Measurements from ENCODE around the gene NOL11. TPM values are rescaled to one million over a fixed set of nuclear protein-coding genes. Genes with fewer than 3 reads are reported as not detected.

Gene NOL11
- total RNA-seq, 1 experiment from 2014 or later: 66.4 TPM

GRCh38 chr17:67713169-67713568, 4.6 kb upstream of the NOL11 start:
- Mint-ChIP-seq H3K4me3 (no peak overlapping the region), H3K4me1 (peaks cover 13% of the 10 kb centered on the region), H3K36me3 (peaks cover 9% of the 10 kb centered on the region), H3K27ac (no peak overlapping the region), H3K9me3 (peaks cover 7% of the 10 kb centered on the region), H3K27me3 (ENCODE audit: low read depth) (no peaks in the 10 kb centered on the region)
- ChIA-PET CTCF (no interaction called here), POLR2A (interaction anchor here (1.2 kb wide), 1 partner anchor 86 kb away, joined by 3 read pairs; no protein-coding TSS in a partner anchor)
- TF ChIP-seq IRF1 (CRISPR knock-in tag; IDR thresholded peaks at IDR 0.05) (no peak), ZNF232 (CRISPR knock-in tag; IDR thresholded peaks at IDR 0.05) (no peak)
- no peak for DNase-seq (ENCODE audit: low spot score)
- no peak for ATAC-seq

- ChIA-PET POLR2A (no interaction called here), CTCF (interaction anchor here (0.6 kb wide), 1 partner anchor 85 kb away, joined by 3 read pairs; no protein-coding TSS in a partner anchor)
- Mint-ChIP-seq H3K27me3 (ENCODE audit: low read depth) (no peaks in the 10 kb centered on the region), H3K4me1 (peaks cover 11% of the 10 kb centered on the region), H3K36me3 (peaks cover 17% of the 10 kb centered on the region), H3K27ac (peak overlapping the region; percentile 45; the same call in 1 of the 2 replicates), H3K4me3 (peak overlapping the region; percentile 100; the same call in 1 of the 2 replicates), H3K9me3 (peaks cover 7% of the 10 kb centered on the region)
- ATAC-seq (no peak), DNase-seq (ENCODE audit: low spot score) (no peak)
- no peak for TF ChIP-seq TEAD4 (CRISPR knock-in tag; IDR thresholded peaks at IDR 0.05)
- no peak for TF ChIP-seq SOX15 (CRISPR knock-in tag; IDR thresholded peaks at IDR 0.05)
- no peak for TF ChIP-seq ATF2 (CRISPR knock-in tag; IDR thresholded peaks at IDR 0.05; ENCODE audit: borderline replicate concordance, low read depth)
- no peak for TF ChIP-seq ZNF425 (CRISPR knock-in tag; conservative IDR thresholded peaks at IDR 0.05)
- no peak for TF ChIP-seq SMAD3 (CRISPR knock-in tag; IDR thresholded peaks at IDR 0.05; ENCODE audit: borderline replicate concordance)
- no peak for TF ChIP-seq FOXJ3 (CRISPR knock-in tag; IDR thresholded peaks at IDR 0.05; ENCODE audit: borderline replicate concordance)
- TF ChIP-seq ZNF138 (CRISPR knock-in tag; conservative IDR thresholded peaks at IDR 0.05): no peak
- no peak for TF ChIP-seq CDX4 (CRISPR knock-in tag; IDR thresholded peaks at IDR 0.05; ENCODE audit: borderline replicate concordance)
- no peak for TF ChIP-seq HMGXB4 (CRISPR knock-in tag; IDR thresholded peaks at IDR 0.05)
- no peak for TF ChIP-seq MYBL2 (CRISPR knock-in tag; IDR thresholded peaks at IDR 0.05)
- no peak for TF ChIP-seq E2F5 (CRISPR knock-in tag; IDR thresholded peaks at IDR 0.05)
- no peak for TF ChIP-seq ZNF396 (CRISPR knock-in tag; IDR thresholded peaks at IDR 0.05; ENCODE audit: borderline replicate concordance)
- no peak for TF ChIP-seq NR1H2 (CRISPR knock-in tag; IDR thresholded peaks at IDR 0.05)
- TF ChIP-seq PRDM15 (CRISPR knock-in tag; IDR thresholded peaks at IDR 0.05): no peak
- TF ChIP-seq NR3C1 (CRISPR knock-in tag; conservative IDR thresholded peaks at IDR 0.05; ENCODE audit: low read depth): no peak
- no peak for TF ChIP-seq ZNF281 (CRISPR knock-in tag; IDR thresholded peaks at IDR 0.05)
- TF ChIP-seq ZBTB21 (CRISPR knock-in tag; IDR thresholded peaks at IDR 0.05; ENCODE audit: borderline replicate concordance): no peak
- TF ChIP-seq TP53 (CRISPR knock-in tag; IDR thresholded peaks at IDR 0.05): no peak
Measured at GRCh38 chr17:67716405-67716798, 1.3 kb upstream of the NOL11 start.

Measured in WTC11 (cell line).